ENCODE measurements around the gene MZT2B.
"Not testable (repeated sequence)": the region's sequence is repeated elsewhere in the genome, so short reads cannot be mapped to it uniquely, and the experiment has no call there.

The MZT2B gene

GRCh38 chr2:130220505-130220904 is 38.4 kb downstream of the MZT2B start:
- DNase-seq = not testable (repeated sequence)

DNA sequence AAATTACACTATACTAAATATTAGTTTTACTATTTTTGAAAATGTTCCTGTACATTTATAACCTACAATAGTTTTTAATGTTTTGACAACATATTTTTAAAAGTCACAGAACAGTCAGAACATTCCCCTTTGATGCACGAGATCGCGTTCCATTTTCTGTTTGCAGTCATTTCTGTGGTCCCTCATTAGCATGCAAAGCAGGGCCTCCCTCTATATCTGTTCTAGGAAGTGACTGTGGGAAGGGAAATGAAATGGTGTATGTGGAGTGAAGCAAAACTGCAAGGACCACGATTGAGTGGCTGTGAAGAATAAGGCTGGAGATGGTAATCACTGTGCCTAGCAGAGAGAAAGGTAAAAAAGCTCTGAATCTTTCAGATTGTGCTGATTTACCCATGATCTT is 40.5 kb downstream of the MZT2B start:
- DNase-seq = not testable (repeated sequence)

GRCh38 chr2:130228005-130228404 is 45.9 kb downstream of the MZT2B start:
- DNase-seq = not testable (repeated sequence)

- not testable (repeated sequence) for DNase-seq
These were observed 46.6 kb downstream of the MZT2B start for GRCh38 chr2:130228467-130229160.

DNA sequence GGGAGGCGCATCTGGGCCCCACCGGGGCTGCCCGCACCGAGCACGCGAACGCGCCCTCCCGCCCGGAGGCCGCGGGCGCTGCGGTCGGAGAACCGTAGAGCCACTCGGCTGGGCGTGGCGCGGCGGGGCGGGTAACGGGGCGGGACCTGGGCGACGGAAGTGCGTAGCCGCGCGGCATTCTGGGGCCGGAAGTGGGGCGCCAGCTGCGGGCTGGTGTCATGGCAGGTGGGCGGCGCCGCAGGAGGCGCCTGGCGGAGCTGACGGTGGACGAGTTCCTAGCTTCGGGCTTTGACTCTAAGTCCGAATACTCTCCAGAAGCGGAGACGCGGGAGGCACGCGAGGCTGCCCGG is 47.1 kb downstream of the MZT2B start:
- DNase-seq = not testable (repeated sequence)

DNA sequence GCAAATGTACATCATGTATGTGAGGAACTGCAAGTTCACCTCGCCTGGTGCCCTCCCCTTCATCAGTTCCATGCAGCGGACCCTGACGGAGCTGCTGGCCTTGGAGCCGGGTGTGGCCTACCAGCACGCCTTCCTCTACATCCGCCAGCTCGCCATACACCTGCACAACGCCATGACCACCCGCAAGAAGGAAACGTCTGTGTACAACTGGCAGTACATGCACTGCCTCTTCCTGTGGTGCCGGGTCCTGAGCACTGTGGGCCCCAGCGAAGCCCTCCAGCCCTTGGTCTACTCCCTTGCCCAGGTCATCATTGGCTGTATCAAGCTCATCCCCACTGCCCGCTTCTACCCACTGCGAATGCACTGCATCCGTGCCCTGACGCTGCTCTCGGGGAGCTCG is 48.3 kb downstream of the MZT2B start:
- not testable (repeated sequence) for DNase-seq

GRCh38 chr2:130230907-130231306 is 48.8 kb downstream of the MZT2B start:
- not testable (repeated sequence) for DNase-seq

GRCh38 chr2:130231656-130232055 is 49.6 kb downstream of the MZT2B start:
- DNase-seq = no peak

DNA sequence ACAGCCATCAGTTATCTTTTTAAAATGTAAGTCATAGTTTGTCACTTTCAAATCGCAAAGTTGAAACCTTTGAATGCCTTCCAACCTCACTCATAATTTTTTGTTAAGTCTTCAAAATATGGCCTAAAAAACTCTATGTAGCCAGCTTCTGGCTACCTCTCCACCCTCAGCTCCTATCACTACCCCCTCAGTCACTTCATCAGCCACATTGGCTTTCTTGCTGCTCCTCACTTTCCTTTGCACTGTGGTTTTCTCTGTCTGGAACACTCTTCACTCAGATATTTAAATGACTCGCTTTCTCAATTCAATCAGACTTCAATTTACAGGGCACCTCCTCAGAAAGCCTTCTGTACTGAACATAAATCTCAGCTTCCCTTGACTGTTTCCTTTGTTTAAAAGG is 51.0 kb downstream of the MZT2B start:
- not testable (repeated sequence) for DNase-seq

DNA sequence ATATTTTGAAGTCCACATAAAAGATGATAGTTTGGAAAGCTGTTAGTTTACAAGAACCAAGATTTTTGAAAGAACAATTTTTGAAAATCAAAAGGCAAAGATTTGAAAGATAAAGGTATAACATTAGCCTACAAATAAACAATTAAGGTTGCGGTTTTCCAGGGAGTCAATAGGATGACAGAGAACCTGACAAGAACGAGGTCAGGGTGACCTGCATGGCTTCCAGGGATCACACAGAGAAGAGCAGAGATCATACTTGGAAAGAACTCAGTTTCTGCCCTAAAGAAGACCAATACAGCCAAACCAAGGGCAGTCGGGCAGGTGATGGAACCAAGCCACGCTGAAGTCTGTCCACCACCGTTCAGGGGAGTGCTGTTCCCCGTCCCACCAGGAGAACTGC is 57.5 kb downstream of the MZT2B start:
- not testable (repeated sequence) for DNase-seq
